HepG2 (cell line): ENCODE measurements around the gene S100A7.

Experiments
- CTCF ChIP-seq: sonication (generic); formaldehyde crosslinking; IDR thresholded peaks from 2 replicates; pipeline ENCODE4 v1.5.0; 2020; ENCODE audit warnings: mild to moderate bottlenecking, missing genetic modification reagents, moderate library complexity
- EZH2 ChIP-seq: conservative IDR thresholded peaks from 2 replicates; pipeline ENCODE4 v1.6.1; 2012; ENCODE audit warnings: mild to moderate bottlenecking, low read depth, low read length, moderate library complexity
- JUND ChIP-seq: sonication (generic); formaldehyde crosslinking; IDR thresholded peaks from 2 replicates; pipeline ENCODE4 v1.8.0; 2022; ENCODE audit warnings: mild to moderate bottlenecking, missing genetic modification reagents
- MAFF ChIP-seq: IDR thresholded peaks from 2 replicates; pipeline ENCODE4 v1.6.1; 2011; ENCODE audit warnings: low read depth, low read length, improper control_type of control experiment
- RAD21 ChIP-seq: fragments of 450-650 bp; formaldehyde crosslinking; IDR thresholded peaks from 2 replicates; pipeline ENCODE4 v1.5.0; 2020; ENCODE audit warnings: mild to moderate bottlenecking
- SMC3 ChIP-seq: IDR thresholded peaks from 2 replicates; pipeline ENCODE4 v1.6.1; 2011; ENCODE audit warnings: low read length, improper control_type of control experiment
- STAG1 ChIP-seq: sonication (generic); formaldehyde crosslinking; IDR thresholded peaks from 2 replicates; pipeline ENCODE4 v1.4.0; 2020; ENCODE audit warnings: missing genetic modification reagents
- TCF7L2 ChIP-seq: IDR thresholded peaks from 2 replicates; pipeline ENCODE4 v1.6.1; 2011; ENCODE audit warnings: mild to moderate bottlenecking, low read depth, low read length, moderate library complexity
- ZXDC ChIP-seq: sonication (generic); formaldehyde crosslinking; IDR thresholded peaks from 2 replicates; pipeline ENCODE4 v1.5.0; 2020; ENCODE audit warnings: mild to moderate bottlenecking, missing genetic modification reagents

DNA sequence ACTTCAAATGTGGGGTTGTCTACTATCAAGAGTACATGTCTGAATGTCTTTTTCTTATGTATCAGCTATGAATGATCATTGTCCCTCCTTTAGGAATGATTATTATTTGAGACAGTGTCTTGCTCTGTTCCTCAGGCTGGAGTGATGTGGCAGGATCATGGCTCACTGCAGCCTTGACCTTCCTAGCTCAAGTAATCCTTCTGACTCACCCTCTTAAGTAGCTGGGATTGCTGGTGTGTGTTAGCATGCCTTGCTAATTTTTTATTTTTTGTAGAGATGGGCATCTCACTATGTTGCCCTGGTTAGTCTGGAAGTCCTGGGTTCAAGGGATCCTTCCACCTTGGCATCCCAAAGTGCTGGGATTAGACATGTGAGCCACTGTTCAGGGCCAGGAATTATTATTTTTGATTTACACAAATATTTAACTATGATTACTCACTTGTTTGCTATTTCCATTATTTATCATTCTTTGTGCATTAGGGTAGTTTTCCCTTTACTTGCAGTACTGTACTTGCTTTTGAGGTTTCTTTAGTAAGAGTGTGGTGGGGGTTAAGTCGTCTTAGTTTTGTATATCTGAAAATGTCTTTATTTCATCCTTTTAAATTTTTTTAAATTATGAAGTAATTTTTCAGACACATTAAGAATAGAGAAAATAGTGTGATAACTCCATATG is 12.8 kb downstream of the S100A7 start:
- TF ChIP-seq JUND (no peak), MAFF (no peak), STAG1 (CRISPR knock-in tag) (no peak), CTCF (CRISPR knock-in tag) (no peak), TCF7L2 (no peak), RAD21 (CRISPR knock-in tag) (no peak), ZXDC (CRISPR knock-in tag) (no peak), EZH2 (no peak), SMC3 (no peak)
